Adrenal gland (tissue), 12 donors: ENCODE results near the gene ZDHHC17. TPM values are rescaled to one million over a fixed set of nuclear protein-coding genes. Genes with fewer than 3 reads are reported as not detected.
A peak's percentile ranks its signal among the peaks of the same experiment; 100 is the strongest.

Experiments used
- DNase-seq, 7 donors: peaks; one replicate each; pipeline ENCODE4 v3.0.0-alpha.2; 2019 to 2020
- H3K27ac ChIP-seq, 5 donors: fragments of 200-600 bp; sonication (generic) in 4 of 5; 1 replicate in 3 of 5; 2 replicates in 2 of 5; pipeline versions ENCODE4 v1.5.1 to v1.8.0; 2016 to 2020; ENCODE audit warnings: mild to moderate bottlenecking in 1 of 5
- H3K27me3 ChIP-seq: fragments of 200-600 bp; 2 replicates; pipeline ENCODE4 v1.8.0; 2021
- H3K36me3 ChIP-seq, 2 donors: fragments of 200-600 bp; replicated peaks in 1 of 2; 1 replicate in 1 of 2; 2 replicates in 1 of 2; pipeline versions ENCODE4 v1.5.1 to v1.8.0; 2018 to 2022
- H3K4me1 ChIP-seq, 2 donors: fragments of 200-600 bp; replicated peaks in 1 of 2; 1 replicate in 1 of 2; 2 replicates in 1 of 2; pipeline versions ENCODE4 v1.5.1 to v1.8.0; 2018 to 2021
- H3K4me3 ChIP-seq, 4 donors: fragments of 200-600 bp; sonication (generic) in 3 of 4; one replicate each; pipeline ENCODE4 v1.5.1; 2016 to 2018
- H3K9me3 ChIP-seq, 3 donors: fragments of 200-600 bp; sonication (generic) in 1 of 3; replicated peaks in 1 of 3; 1 replicate in 2 of 3; 2 replicates in 1 of 3; pipeline versions ENCODE4 v1.5.1 to v1.8.0; 2016 to 2021
- POLR2A ChIP-seq, 2 donors: fragments of 450-650 bp; IDR thresholded peaks; one replicate each; pipeline ENCODE4 v1.6.1; 2017; ENCODE audit warnings: antibody characterized with exemption in 2 of 2, mild to moderate bottlenecking in 2 of 2, moderate library complexity in 1 of 2
- WGBS, 4 donors: extraction: QIAGEN DNeasy Blood & Tissue Kit in 2 of 4; methylation state at CpG; one replicate each; pipeline versions ENCODE4 v1.1.5 to v1.1.7; 2013 to 2017; 5-methylcytosine and 5-hydroxymethylcytosine counted together
- intact Hi-C, 2 donors: fragments of 100-400 bp; cut with DNase I; formaldehyde crosslinking; loops; one replicate each; pipeline versions ENCODE4 v1.14.1 to v1.15.0; 2022 to 2023
- polyA plus RNA-seq, 3 donors: library from polyadenylated mRNA; stranded (reverse); fragments of 200-250 nt in 2 of 3; fragments of 350-450 nt in 1 of 3; fragmentation: Illumina TruSeq in 1 of 3; extraction: RNeasy Lipid Tissue Mini Kit (QIAGEN cat#74804) in 1 of 3; gene quantifications; one replicate each; pipeline ENCODE4 v1.2.3, GENCODE V29; 2013 to 2014
- total RNA-seq, 9 donors: library from RNA; depleted of rRNA in 4 of 9; stranded (reverse); fragments of >200 nt in 4 of 9; fragments of 120-200 nt in 1 of 9; fragmentation: NEBNext Ultra II Directional in 1 of 9; extraction: Animal tissue kit (Norgen Biotek cat#: 25700) in 1 of 9; gene quantifications; one replicate each; pipeline versions ENCODE4 v1.1.0 to v1.2.4, GENCODE V29; 2013 to 2023
- TF ChIP-seq, protein P1 (sequence below), 6 experiments: fragments of 450-650 bp in 4 of 6; fragments of 200-600 bp in 2 of 6; sonication (generic) in 1 of 6; IDR thresholded peaks; 1 replicate in 5 of 6; 2 replicates in 1 of 6; pipeline versions ENCODE4 v1.5.1 to v1.8.0; 2016 to 2021; ENCODE audit warnings: antibody characterized with exemption in 6 of 6, mild to moderate bottlenecking in 2 of 6, moderate library complexity in 1 of 6
- donor health status: healthy with polysubstance abuse.
- donor health status: Bipolar disorder and iron deficiency.
- donor health status: DM: yes; HTN: yes; CAD: no.
- donor health status: DM: no; HTN: no; CAD: no.
- donor health status: DM: no; HTN: no; CAD: no.
- donor health status: DM: yes; HTN: yes; CAD: no.

The ZDHHC17 gene
- total and polyA plus RNA-seq, 12 donors = 17.7 to 102 (median 31.7) TPM

DNA sequence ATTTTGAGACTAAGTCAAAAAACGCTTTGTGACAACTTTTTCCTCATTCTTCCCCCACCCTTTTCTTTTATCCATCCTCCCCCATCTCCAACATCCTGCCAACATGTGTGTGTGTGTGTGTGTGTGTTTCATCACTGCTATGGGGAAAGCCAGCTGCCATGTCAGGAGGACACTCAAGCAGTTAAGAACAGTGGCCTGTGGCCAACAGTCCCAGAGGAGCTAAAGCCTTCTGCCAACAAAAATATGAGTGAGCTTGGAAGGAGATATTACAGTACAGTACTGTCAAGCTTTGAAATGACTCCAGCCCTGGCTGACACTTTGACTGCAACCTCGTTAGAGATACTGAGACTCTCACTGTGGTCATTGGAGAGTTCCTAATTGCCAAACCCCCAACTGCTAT, 119.9 kb downstream of the ZDHHC17 start:
- WGBS, 4 donors = 49 to 67% (median 63%) methylated on average over 2 of the region's 2 CpGs
- no peak overlapping the region for H3K27ac ChIP-seq
- no peaks in the 10 kb centered on the region for H3K27me3 ChIP-seq
- TF ChIP-seq, protein P1, sequence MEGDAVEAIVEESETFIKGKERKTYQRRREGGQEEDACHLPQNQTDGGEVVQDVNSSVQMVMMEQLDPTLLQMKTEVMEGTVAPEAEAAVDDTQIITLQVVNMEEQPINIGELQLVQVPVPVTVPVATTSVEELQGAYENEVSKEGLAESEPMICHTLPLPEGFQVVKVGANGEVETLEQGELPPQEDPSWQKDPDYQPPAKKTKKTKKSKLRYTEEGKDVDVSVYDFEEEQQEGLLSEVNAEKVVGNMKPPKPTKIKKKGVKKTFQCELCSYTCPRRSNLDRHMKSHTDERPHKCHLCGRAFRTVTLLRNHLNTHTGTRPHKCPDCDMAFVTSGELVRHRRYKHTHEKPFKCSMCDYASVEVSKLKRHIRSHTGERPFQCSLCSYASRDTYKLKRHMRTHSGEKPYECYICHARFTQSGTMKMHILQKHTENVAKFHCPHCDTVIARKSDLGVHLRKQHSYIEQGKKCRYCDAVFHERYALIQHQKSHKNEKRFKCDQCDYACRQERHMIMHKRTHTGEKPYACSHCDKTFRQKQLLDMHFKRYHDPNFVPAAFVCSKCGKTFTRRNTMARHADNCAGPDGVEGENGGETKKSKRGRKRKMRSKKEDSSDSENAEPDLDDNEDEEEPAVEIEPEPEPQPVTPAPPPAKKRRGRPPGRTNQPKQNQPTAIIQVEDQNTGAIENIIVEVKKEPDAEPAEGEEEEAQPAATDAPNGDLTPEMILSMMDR (IDR thresholded peaks at IDR 0.05) = no peak
- no peak for TF ChIP-seq POLR2A (IDR thresholded peaks at IDR 0.05)
- peaks cover 0 to 7% of the 10 kb centered on the region in 2 donors for H3K4me1 ChIP-seq
- no peaks in the 10 kb centered on the region for H3K9me3 ChIP-seq
- H3K4me3 ChIP-seq = no peak overlapping the region
- peak in 6 of 7 donors; percentile 27 to 72 (median 42) for DNase-seq
- H3K36me3 ChIP-seq = no peaks in the 10 kb centered on the region
- intact Hi-C loops = no loop called here

DNA sequence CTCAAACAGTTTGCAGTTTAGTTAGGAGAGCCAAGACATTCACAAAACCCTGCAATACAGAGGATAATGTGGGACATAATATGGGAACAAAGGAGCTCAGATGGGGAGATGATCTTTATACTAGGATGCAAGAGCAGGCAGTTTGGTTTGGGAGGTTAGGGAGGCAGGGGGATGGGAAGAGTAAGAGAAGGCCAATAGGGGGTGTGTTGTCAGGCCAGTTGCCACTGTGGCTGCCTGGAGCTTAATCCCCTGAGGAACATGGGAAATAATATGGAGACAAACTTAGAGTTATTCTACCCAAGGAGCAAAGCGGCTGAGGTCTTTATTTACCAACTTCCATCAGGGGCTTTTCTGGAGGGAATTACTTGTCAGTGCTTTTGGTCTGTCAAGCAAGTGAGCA, 124.9 kb downstream of the ZDHHC17 start:
- no peak for DNase-seq
- H3K4me1 ChIP-seq = no peaks in the 10 kb centered on the region
- TF ChIP-seq, protein P1 (IDR thresholded peaks at IDR 0.05) = no peak
- TF ChIP-seq POLR2A (IDR thresholded peaks at IDR 0.05) = no peak
- H3K4me3 ChIP-seq = no peak overlapping the region
- intact Hi-C loops = no loop called here
- H3K27ac ChIP-seq = no peak overlapping the region
- WGBS, 4 donors = 91 to 100% (median 100%) methylated on average over 1 of the region's 1 CpG
- no peaks in the 10 kb centered on the region for H3K36me3 ChIP-seq
- no peaks in the 10 kb centered on the region for H3K27me3 ChIP-seq
- no peaks in the 10 kb centered on the region for H3K9me3 ChIP-seq

DNA sequence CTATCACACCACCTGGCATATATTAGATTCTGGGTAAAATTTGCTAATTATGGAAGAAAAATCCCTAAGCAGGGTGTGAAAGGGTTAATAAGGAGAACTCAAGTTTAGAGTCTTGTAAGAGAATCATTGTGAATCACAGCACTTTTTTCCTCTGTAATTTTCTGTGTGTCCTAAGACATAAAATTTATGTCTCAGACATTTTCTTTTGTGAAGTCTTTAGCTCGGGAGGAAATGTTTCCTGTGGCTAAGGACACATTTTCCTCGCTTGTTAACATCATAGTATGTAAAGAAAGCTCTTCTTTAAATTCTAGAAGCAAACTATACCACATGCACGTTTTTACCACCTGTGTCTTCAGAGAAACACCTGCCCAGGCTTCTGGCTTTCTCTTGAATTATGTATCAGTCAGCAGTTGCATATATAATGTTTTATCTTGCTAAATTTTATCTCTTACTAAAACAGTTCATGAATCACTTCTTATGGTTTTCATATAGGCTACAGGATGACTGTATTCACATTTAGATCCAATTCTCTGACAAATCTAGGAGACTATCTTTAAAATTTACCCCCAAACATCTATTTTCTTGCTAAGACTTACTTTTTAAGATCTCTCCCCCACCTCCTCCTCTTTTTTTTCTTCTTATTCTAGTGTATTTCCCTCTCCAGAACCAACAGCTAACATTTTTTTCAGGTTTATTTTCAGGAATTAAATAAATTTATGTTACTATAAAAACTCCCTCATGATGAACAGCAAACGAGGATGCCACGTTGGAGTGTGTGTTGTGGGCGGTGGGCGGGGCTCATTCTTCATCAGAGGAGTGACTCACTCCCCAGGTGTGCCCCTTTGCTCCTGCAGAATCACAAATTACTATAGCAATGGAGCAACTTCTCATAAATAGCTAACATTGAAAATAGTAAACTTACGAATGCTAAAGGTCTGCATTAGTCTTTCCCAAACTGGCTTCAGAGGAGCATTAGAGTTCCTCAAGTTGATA, 126.5 kb downstream of the ZDHHC17 start:
- WGBS, 4 donors = 56 to 62% (median 59%) methylated on average over 8 of the region's 8 CpGs
- TF ChIP-seq, protein P1 (IDR thresholded peaks at IDR 0.05) = no peak
- TF ChIP-seq POLR2A (IDR thresholded peaks at IDR 0.05) = no peak
- Histone ChIP-seq H3K27me3 (no peaks in the 10 kb centered on the region), H3K4me1 (no peaks in the 10 kb centered on the region), H3K27ac (no peak overlapping the region), H3K36me3 (no peaks in the 10 kb centered on the region), H3K9me3 (no peaks in the 10 kb centered on the region), H3K4me3 (no peak overlapping the region)
- intact Hi-C loops = no loop called here
- no peak for DNase-seq

DNA sequence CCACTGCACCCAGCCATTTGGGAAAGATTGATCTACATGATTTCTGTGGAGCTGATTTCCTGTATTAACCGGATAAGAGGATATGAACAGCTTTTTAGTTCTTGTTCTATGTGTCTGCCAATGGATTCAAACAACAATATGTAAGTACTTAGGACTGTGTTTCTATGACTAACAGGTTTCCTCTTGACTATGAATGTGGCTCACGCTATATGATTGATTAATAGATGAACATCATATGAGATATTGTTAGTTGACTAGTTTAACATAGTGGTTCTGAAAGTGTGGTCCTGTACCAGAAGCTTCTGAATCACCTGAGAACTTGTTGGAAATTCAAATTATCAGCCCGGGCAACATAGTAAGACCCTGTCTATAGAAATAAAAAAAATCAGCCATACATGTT, 127.7 kb downstream of the ZDHHC17 start:
- TF ChIP-seq, protein P1 (IDR thresholded peaks at IDR 0.05) = no peak
- TF ChIP-seq POLR2A (IDR thresholded peaks at IDR 0.05) = no peak
- intact Hi-C loops = no loop called here
- 87 to 92% (median 88%) methylated on average over 3 of the region's 3 CpGs for whole genome bisulfite sequencing, 4 donors
- no peak overlapping the region for H3K27ac ChIP-seq
- no peaks in the 10 kb centered on the region for H3K27me3 ChIP-seq
- H3K36me3 ChIP-seq = no peaks in the 10 kb centered on the region
- no peak for DNase-seq
- H3K9me3 ChIP-seq = no peaks in the 10 kb centered on the region
- no peaks in the 10 kb centered on the region for H3K4me1 ChIP-seq
- no peak overlapping the region for H3K4me3 ChIP-seq
